ENCODE results near the gene NRXN3. TPM values are rescaled to one million over a fixed set of nuclear protein-coding genes. Genes with fewer than 3 reads are reported as not detected.

Gene NRXN3
- total RNA-seq, 2 experiments from 2014 or later: not detected

- Mint-ChIP-seq H3K4me1 (no peaks in the 10 kb centered on the region), H3K27ac (no peak overlapping the region), H3K27me3 (no peaks in the 10 kb centered on the region), H3K36me3 (ENCODE audit: low read depth) (no peaks in the 10 kb centered on the region), H3K9me3 (no peaks in the 10 kb centered on the region), H3K4me3 (no peak overlapping the region)
- POLR2A ChIA-PET: no interaction called here
- no peak for DNase-seq
- CTCF ChIA-PET: interaction anchor here (0.6 to 1.2 kb wide), 2 partner anchors 14 to 109 kb away, joined by 3 read pairs; no protein-coding TSS in a partner anchor
Observed at GRCh38 chr14:79413734-79414428, 1243.7 kb downstream of the NRXN3 start.

- ChIA-PET CTCF (no interaction called here), POLR2A (no interaction called here)
- H3K27me3 Mint-ChIP-seq: no peaks in the 10 kb centered on the region
- H3K4me3 Mint-ChIP-seq: no peak overlapping the region
- DNase-seq: no peak
- H3K9me3 Mint-ChIP-seq: no peaks in the 10 kb centered on the region
- H3K27ac Mint-ChIP-seq: no peak overlapping the region
- no peaks in the 10 kb centered on the region for H3K4me1 Mint-ChIP-seq
- H3K36me3 Mint-ChIP-seq (ENCODE audit: low read depth): no peaks in the 10 kb centered on the region
Observed at GRCh38 chr14:79415726-79416125, 1245.6 kb downstream of the NRXN3 start.

- H3K4me1 Mint-ChIP-seq: no peaks in the 10 kb centered on the region
- no peak overlapping the region for H3K27ac Mint-ChIP-seq
- CTCF ChIA-PET: no interaction called here
- H3K36me3 Mint-ChIP-seq (ENCODE audit: low read depth): no peaks in the 10 kb centered on the region
- DNase-seq: no peak
- no peaks in the 10 kb centered on the region for H3K27me3 Mint-ChIP-seq
- POLR2A ChIA-PET: no interaction called here
- H3K4me3 Mint-ChIP-seq: no peak overlapping the region
- no peaks in the 10 kb centered on the region for H3K9me3 Mint-ChIP-seq
Observed at GRCh38 chr14:79417961-79418360, 1247.8 kb downstream of the NRXN3 start.

GRCh38 chr14:79418649-79419415 lies 1248.7 kb downstream of the NRXN3 start:
- H3K36me3 Mint-ChIP-seq (ENCODE audit: low read depth): no peaks in the 10 kb centered on the region
- no peaks in the 10 kb centered on the region for H3K27me3 Mint-ChIP-seq
- H3K9me3 Mint-ChIP-seq: no peaks in the 10 kb centered on the region
- H3K27ac Mint-ChIP-seq: no peak overlapping the region
- H3K4me1 Mint-ChIP-seq: no peaks in the 10 kb centered on the region
- no peak overlapping the region for H3K4me3 Mint-ChIP-seq
- POLR2A ChIA-PET: no interaction called here
- CTCF ChIA-PET: no interaction called here
- DNase-seq: no peak

GRCh38 chr14:79419571-79420327 lies 1249.6 kb downstream of the NRXN3 start:
- no peak overlapping the region for H3K27ac Mint-ChIP-seq
- H3K9me3 Mint-ChIP-seq: no peaks in the 10 kb centered on the region
- no peak overlapping the region for H3K4me3 Mint-ChIP-seq
- DNase-seq: no peak
- H3K27me3 Mint-ChIP-seq: no peaks in the 10 kb centered on the region
- ChIA-PET CTCF (no interaction called here), POLR2A (no interaction called here)
- no peaks in the 10 kb centered on the region for H3K36me3 Mint-ChIP-seq (ENCODE audit: low read depth)
- no peaks in the 10 kb centered on the region for H3K4me1 Mint-ChIP-seq

- Mint-ChIP-seq H3K36me3 (ENCODE audit: low read depth) (no peaks in the 10 kb centered on the region), H3K27me3 (no peaks in the 10 kb centered on the region), H3K4me1 (no peaks in the 10 kb centered on the region), H3K4me3 (no peak overlapping the region), H3K9me3 (no peaks in the 10 kb centered on the region), H3K27ac (no peak overlapping the region)
- CTCF ChIA-PET: no interaction called here
- DNase-seq: no peak
- POLR2A ChIA-PET: no interaction called here
Observed at GRCh38 chr14:79420725-79421124, 1250.6 kb downstream of the NRXN3 start.

- no peak for DNase-seq
- Mint-ChIP-seq H3K4me3 (no peak overlapping the region), H3K4me1 (no peaks in the 10 kb centered on the region), H3K9me3 (no peaks in the 10 kb centered on the region), H3K27me3 (no peaks in the 10 kb centered on the region), H3K36me3 (ENCODE audit: low read depth) (no peaks in the 10 kb centered on the region), H3K27ac (no peak overlapping the region)
- POLR2A ChIA-PET: no interaction called here
- CTCF ChIA-PET: no interaction called here
Observed at GRCh38 chr14:79421811-79422210, 1251.6 kb downstream of the NRXN3 start.

GRCh38 chr14:79424462-79424861 lies 1254.3 kb downstream of the NRXN3 start:
- H3K27ac Mint-ChIP-seq: no peak overlapping the region
- H3K9me3 Mint-ChIP-seq: no peaks in the 10 kb centered on the region
- no peaks in the 10 kb centered on the region for H3K36me3 Mint-ChIP-seq (ENCODE audit: low read depth)
- H3K27me3 Mint-ChIP-seq: no peaks in the 10 kb centered on the region
- ChIA-PET CTCF (no interaction called here), POLR2A (no interaction called here)
- no peak for DNase-seq
- H3K4me3 Mint-ChIP-seq: no peak overlapping the region
- no peaks in the 10 kb centered on the region for H3K4me1 Mint-ChIP-seq

GRCh38 chr14:79426103-79426755 lies 1256.1 kb downstream of the NRXN3 start:
- no peaks in the 10 kb centered on the region for H3K36me3 Mint-ChIP-seq (ENCODE audit: low read depth)
- no peaks in the 10 kb centered on the region for H3K4me1 Mint-ChIP-seq
- H3K4me3 Mint-ChIP-seq: no peak overlapping the region
- H3K9me3 Mint-ChIP-seq: no peaks in the 10 kb centered on the region
- H3K27me3 Mint-ChIP-seq: no peaks in the 10 kb centered on the region
- ChIA-PET POLR2A (no interaction called here), CTCF (no interaction called here)
- no peak for DNase-seq
- no peak overlapping the region for H3K27ac Mint-ChIP-seq

GRCh38 chr14:79432640-79433039 lies 1262.5 kb downstream of the NRXN3 start:
- Mint-ChIP-seq H3K4me1 (no peaks in the 10 kb centered on the region), H3K27ac (no peak overlapping the region), H3K27me3 (no peaks in the 10 kb centered on the region), H3K4me3 (no peak overlapping the region), H3K36me3 (ENCODE audit: low read depth) (no peaks in the 10 kb centered on the region), H3K9me3 (no peaks in the 10 kb centered on the region)
- POLR2A ChIA-PET: no interaction called here
- no peak for DNase-seq
- CTCF ChIA-PET: no interaction called here

GRCh38 chr14:79436335-79436734 lies 1266.2 kb downstream of the NRXN3 start:
- DNase-seq: no peak
- Mint-ChIP-seq H3K27ac (no peak overlapping the region), H3K4me1 (no peaks in the 10 kb centered on the region), H3K36me3 (ENCODE audit: low read depth) (no peaks in the 10 kb centered on the region), H3K27me3 (no peaks in the 10 kb centered on the region), H3K4me3 (no peak overlapping the region), H3K9me3 (no peaks in the 10 kb centered on the region)
- ChIA-PET POLR2A (no interaction called here), CTCF (no interaction called here)

- Mint-ChIP-seq H3K27me3 (no peaks in the 10 kb centered on the region), H3K36me3 (ENCODE audit: low read depth) (no peaks in the 10 kb centered on the region)
- CTCF ChIA-PET: interaction anchor here (0.6 kb wide), 2 partner anchors 815 to 978 kb away, joined by 4 read pairs; no protein-coding TSS in a partner anchor
Observed at GRCh38 chr14:79437951-79438350, 1267.8 kb downstream of the NRXN3 start.

More at GRCh38 chr14:79437951-79438350, 1267.8 kb downstream of the NRXN3 start:
- POLR2A ChIA-PET: no interaction called here
- no peak for DNase-seq
- Mint-ChIP-seq H3K9me3 (no peaks in the 10 kb centered on the region), H3K4me1 (no peaks in the 10 kb centered on the region), H3K4me3 (no peak overlapping the region), H3K27ac (no peak overlapping the region)
